HG02870 (cell line): ENCODE data around the gene STIM1.

ENCODE experiments used
- ATAC-seq: cut with Tn5 transposase; IDR thresholded peaks from one replicate; pipeline ENCODE4 v1.9.1; 2021; ENCODE audit warnings: mild to moderate bottlenecking, moderate library complexity; ENCODE audit not compliant: unreplicated experiment

Gene STIM1

DNA sequence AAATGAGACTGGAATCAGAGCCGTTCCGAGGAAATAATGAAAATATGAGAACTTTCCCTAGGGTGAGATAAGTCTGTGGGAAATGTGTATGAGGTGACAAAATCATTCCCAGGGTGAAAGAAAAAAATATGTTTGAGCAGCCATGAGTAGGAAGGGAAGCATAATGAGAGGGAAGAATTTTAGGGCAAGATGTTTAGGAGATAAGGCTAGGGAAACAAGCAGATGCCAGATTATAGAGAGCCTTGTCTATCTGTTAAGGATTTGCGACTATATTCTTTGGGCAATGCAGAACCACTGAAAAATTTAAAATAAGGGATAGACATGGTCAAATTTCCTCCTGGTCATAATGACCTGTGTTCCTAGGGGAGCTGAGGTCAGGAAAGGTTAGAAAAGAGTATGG, 54.4 kb downstream of the STIM1 start:
- ATAC-seq = no peak

DNA sequence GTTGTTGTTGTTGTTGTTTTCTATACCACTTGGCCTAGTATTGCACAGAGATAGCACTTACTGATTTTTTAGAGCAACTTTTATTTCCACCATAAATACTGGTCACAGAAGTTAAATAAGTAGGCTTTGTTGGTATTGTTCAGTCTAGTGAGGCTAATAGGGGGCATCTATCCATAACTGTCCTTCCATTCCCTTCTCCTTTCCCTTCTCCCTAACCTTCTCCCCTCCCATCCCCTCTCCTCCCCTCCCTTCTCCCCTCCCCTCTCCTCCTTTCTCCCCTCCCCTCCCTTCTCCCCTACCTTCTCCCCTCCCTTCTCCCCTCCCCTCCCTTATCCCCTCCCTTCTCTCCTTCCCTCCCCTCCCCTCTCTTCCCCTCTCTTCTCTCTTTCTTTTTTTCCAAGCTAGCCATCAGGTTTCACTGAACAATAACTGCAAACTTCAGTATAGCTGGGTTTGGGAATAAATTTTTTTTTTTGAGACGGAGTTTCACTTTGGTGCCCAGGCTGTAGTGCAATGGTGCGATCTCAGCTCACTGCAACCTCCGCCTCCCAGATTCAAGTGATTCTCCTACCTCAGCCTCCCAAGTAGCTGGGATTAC, 56.5 kb downstream of the STIM1 start:
- no peak for ATAC-seq

DNA sequence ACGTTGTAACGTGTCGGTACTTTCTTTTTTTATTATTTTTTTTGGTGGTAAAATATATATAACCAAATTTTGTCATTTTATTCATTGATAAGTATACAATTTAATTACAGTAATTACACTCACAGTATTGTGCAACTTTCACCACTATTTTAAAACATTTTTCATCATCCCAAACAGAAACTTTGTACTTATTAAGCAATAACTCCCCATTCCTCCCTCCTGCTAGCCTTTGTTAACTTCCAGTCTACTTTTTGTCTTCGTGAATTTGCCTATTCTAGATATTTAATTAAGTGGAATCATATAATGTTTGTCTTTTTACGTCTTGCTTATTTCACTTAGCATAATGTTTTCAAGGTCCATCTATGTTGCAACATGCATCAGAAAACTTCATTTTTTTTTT, 58.5 kb downstream of the STIM1 start:
- ATAC-seq = no peak

DNA sequence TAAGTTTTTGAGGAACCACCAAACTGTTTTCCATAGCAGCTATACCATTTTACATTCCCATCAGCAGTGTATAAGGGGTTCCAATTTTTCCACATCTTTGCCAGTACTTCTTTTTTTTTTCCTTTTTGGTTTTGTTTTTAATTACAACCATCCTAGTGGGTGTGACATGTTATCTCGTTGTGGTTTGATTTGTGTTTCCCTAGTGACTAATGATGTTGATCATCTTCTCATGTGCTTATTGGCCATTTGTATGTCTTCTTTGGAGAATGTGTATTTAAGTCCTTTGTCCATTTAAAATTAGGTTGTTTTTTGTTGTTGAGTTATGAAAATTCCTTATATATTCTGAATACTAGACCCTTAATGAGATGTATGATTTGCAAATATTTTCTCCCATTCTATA, 59.3 kb downstream of the STIM1 start:
- ATAC-seq = no peak

DNA sequence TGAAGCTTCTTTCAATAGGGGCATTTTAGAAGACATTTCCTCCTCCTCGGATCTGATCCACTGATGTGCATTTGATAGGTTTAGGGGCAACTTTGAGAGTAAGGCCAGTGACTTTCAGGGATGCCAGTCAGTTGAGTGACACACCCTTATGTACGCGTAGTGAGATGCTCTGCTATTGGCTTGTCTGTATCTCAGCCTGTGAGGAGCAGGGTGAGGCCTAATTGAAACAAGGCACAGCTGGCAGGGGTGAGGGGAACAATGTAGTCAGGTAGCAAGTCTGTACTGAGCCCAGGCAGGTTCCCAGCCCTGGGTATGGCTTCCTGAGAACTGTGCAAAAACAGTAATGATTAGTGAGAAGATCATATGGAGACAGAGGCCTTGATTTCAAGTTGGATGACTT, 61.5 kb downstream of the STIM1 start:
- no peak for ATAC-seq

DNA sequence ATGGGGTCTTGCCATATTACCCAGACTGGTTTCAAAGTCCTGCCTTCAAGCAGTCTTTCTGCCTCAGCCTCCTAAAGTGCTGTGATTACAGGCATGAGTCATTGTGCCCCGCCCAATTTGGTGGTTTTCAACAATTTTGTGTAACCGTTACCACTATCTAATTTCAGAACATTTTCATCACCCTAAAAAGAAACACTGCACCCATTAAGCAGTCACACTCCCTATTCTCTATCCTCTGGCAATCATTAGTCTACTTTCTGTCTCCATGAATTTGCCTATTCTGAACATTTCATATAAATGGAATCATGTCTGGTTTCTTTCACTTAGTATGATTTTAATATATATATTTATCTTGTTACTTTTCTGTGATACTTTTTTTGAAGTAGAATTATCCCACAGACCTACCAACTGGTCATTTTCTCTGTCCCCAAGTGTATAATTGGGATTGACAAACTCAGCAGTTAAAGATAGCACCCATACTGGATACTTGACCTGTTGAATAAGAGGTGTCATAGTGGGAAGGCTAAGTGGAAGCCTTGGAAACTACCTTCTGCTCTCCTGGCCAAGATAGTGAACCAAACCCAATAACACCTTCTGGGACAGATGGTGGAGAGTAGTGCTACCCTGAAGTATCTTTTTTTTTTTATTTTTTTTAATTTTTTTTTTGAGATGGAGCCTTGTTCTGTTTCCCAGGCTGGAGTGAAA, 64.8 kb downstream of the STIM1 start:
- ATAC-seq = peak; percentile 63

- no peak for ATAC-seq
These were observed 66.6 kb downstream of the STIM1 start for GRCh38 chr11:3922056-3922455.

- ATAC-seq = no peak
These were observed 70.0 kb downstream of the STIM1 start for GRCh38 chr11:3925513-3925912.

DNA sequence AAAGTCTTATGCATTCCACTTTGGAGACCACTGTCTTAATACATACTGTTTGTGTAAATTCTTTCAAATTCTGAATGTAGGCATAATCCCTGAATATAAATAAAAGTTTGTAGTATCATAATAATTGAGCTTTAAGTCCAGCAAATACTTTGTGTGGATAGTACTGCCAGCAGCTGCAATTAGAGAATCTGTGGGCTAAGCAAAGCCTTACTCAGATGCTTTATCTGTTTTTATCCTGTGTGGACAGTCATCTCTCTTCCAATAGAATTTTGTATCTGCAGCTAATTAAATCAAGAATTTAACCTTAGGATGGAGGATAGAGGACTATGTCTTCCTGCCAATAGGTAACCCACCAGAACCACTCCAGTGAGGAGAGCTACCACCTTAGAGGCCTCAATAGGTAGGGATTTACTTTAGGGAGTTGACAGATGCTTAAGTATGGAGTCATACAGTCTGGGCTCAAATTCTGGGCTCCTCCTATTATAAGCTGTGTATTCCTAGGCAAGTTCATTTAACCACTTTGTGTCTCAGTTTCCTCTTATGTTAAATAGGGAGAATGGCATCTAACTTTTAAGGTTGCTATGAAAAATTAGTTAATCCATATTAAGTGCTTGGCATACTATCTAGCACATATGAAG, 71.1 kb downstream of the STIM1 start:
- ATAC-seq = no peak

DNA sequence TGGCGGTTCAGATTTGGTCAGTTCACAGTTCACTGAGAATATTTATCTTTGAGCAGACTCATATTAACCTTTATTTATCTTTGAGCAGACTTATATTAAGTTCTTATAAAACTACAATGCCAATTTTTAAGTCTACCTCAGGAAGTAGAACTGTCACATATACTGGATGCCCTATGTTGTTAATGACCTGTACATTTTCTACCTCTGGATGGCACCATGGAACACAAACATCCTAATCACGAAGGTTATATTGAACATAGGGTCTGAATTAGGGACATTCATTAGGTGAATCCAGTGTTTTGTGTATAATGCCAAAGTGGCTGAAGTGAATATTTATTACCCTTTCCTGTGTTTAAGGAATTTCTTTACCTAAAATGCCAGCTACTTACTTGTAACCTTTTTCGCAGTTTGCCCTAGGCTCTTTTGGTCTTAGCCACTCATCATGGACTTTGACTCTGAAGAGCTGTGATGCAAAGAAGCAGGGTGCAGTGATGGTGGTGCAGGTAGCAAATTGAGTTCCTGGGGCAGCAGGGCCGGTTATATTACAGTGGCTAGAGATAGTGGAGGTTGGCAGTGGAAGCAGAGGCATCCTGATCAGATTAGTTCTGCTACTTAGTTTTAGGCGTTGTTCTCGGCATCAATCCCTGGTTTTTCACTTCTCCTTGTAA, 71.8 kb downstream of the STIM1 start:
- no peak for ATAC-seq

- ATAC-seq = no peak
These were observed 73.8 kb downstream of the STIM1 start for GRCh38 chr11:3929232-3929631.

GRCh38 chr11:3929649-3930048, 74.2 kb downstream of the STIM1 start:
- no peak for ATAC-seq

DNA sequence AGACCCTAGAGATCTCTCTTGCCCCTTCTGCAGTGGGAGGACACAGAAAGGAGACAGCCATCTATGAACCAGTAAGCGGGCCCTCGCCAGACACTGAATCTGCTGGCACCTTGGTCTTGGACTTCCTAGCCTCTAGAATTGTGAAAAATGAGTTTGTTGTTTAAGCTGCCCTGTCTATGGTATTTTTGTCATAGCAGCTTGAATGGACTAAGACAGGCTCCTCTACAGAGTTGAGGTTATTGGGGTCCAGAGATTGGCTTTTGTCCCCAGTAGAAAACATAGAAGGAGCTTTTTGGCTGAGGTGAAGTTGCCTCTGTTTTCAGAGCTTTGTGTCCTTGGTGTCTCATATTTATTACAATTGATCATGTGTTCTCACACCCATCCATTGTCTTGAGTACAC, 77.2 kb downstream of the STIM1 start:
- no peak for ATAC-seq

GRCh38 chr11:3933165-3933628, 77.7 kb downstream of the STIM1 start:
- ATAC-seq = no peak

DNA sequence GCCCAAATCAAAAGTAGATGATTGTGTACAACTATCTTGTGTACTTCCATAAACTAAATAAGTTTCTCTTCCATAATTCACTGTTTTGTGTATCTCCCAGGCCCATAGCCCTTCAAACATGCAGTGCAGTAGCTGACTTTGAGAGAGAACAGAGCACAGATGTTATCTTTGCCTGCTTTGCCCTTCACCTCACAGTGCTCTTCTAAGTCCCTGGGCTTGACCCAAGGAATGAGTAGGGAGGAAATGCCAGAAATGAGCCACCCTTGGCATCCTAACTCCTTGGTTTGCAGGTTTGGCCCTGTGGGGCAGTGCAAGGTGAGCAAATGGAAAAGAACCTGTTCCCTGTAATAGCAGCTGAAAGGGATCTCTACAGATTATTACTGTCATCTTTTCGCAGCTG, 79.2 kb downstream of the STIM1 start:
- no peak for ATAC-seq

GRCh38 chr11:3936517-3936916, 81.1 kb downstream of the STIM1 start:
- no peak for ATAC-seq

DNA sequence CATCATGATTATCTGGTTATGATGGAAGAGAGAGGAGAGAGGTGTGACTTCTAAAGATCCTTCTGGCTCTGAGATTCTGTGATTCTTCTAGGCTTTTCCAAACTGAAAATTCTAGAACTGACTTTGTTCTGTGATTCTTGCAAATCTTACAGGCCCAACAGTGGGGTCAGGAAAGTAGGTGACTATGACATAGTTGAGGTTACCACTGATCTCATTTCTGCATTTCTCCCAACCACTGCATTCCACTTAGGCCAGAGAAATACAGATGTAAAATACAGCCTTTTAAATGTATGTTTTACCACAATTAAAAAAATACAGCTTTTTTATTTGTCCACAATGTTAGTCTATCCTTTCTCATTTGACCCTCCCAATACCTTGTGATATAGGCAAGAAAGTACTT, 83.7 kb downstream of the STIM1 start:
- no peak for ATAC-seq

GRCh38 chr11:3939651-3940190, 84.3 kb downstream of the STIM1 start:
- ATAC-seq = no peak

- no peak for ATAC-seq
These were observed 86.9 kb downstream of the STIM1 start for GRCh38 chr11:3942160-3942955.

DNA sequence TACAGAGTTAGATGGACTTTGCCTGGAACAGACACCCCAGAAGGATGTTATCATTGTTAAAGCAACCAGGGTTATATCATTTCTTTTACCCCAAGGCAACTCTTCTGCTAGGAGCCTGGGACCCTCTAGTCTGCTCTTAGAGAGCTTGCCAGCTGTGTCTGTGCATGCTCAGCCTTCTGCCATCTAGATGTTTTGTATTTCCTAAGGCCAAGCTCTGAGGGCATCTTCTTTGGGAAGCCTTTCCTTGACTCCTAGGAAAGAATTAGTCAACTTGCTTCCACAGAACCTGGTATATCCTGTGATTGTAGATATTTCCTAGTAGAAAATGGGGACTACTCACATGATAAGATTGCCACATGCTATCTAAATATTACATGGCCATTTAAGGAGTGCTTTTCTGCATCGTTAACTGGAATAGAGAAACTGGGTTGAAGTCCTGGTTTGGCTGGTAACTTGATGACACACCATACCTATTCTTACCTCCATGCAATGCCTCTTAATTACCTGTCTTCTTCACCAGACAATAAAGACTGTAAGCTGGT, 87.6 kb downstream of the STIM1 start:
- no peak for ATAC-seq
